ENCODE results near the gene TP53BP2.

TP53BP2 gene

DNA sequence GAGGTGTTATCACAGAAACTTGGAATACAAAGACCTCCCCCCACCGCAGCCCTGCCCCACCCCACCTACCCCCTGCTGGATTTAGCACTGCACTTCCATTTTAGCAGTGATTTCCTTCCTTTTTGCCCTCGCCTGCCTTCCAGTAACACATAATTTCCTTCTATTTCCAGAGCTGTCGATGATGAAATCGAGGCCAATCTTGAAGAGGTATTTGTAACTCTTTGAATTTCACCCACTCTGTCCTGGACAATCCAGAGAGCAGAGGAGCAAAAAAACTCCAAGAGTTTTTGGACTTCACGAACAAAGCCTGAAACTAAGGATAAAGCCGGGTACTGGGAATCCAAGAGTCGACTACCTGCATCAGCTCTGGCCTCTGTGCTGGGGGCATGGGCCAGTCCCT, 84.3 kb downstream of the TP53BP2 start:
- H3K9me2 ChIP-seq (replicated peaks; ENCODE audit: low read depth, low read length), result no peaks in the 10 kb centered on the region
- H3F3A ChIP-seq (ENCODE audit: low read depth), result no peaks in the 10 kb centered on the region
- H3K9me3 ChIP-seq (ENCODE audit: insufficient read depth, low read depth, low read length), result no peaks in the 10 kb centered on the region
- H3K4me2 ChIP-seq (ENCODE audit: low read depth, low read length, poor library complexity, severe bottlenecking), result no peak overlapping the region
- no peaks in the 10 kb centered on the region for H3K4me1 ChIP-seq (ENCODE audit: insufficient read depth, low read length, poor library complexity, severe bottlenecking)
- H4K20me1 ChIP-seq (ENCODE audit: insufficient read depth, low read length, poor library complexity, severe bottlenecking), result no peaks in the 10 kb centered on the region
- H3K27me3 ChIP-seq (ENCODE audit: insufficient read depth, low read length, poor library complexity, severe bottlenecking), result no peaks in the 10 kb centered on the region
- no peak overlapping the region for H3K4me3 ChIP-seq (ENCODE audit: low read length, poor library complexity, severe bottlenecking)
- no peaks in the 10 kb centered on the region for H3K36me3 ChIP-seq (ENCODE audit: insufficient read depth, low read length)
- H3K79me2 ChIP-seq (ENCODE audit: insufficient read depth, low read length), result no peaks in the 10 kb centered on the region
- TF ChIP-seq, protein P1, sequence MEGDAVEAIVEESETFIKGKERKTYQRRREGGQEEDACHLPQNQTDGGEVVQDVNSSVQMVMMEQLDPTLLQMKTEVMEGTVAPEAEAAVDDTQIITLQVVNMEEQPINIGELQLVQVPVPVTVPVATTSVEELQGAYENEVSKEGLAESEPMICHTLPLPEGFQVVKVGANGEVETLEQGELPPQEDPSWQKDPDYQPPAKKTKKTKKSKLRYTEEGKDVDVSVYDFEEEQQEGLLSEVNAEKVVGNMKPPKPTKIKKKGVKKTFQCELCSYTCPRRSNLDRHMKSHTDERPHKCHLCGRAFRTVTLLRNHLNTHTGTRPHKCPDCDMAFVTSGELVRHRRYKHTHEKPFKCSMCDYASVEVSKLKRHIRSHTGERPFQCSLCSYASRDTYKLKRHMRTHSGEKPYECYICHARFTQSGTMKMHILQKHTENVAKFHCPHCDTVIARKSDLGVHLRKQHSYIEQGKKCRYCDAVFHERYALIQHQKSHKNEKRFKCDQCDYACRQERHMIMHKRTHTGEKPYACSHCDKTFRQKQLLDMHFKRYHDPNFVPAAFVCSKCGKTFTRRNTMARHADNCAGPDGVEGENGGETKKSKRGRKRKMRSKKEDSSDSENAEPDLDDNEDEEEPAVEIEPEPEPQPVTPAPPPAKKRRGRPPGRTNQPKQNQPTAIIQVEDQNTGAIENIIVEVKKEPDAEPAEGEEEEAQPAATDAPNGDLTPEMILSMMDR (conservative IDR thresholded peaks at IDR 0.05; ENCODE audit: low read length), result no peak
- no peak for TF ChIP-seq EZH2phosphoT487 (IDR thresholded peaks at IDR 0.05; ENCODE audit: borderline replicate concordance)
- no peak overlapping the region for H3K9ac ChIP-seq (ENCODE audit: low read depth, low read length, poor library complexity, severe bottlenecking)
- H2AFZ ChIP-seq (ENCODE audit: low read length), result no peak overlapping the region

DNA sequence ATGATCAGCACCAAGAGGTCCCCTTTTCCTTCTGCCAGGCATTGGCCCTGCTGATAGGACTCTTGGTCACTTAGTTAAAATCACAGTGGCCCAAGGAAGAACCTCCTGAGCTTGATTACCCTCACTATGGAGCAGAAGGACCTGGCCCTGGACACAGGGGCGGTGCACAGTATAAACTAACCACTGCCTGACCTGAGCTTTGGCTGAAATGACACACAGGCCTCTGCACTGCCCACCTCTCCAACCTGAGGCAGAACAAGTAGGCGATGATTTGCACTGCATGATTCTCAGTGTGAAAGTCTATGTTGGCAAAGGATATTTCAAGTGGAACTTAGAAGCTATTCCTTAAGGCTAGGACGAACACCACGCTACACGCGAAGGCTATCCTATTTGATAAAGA, 84.9 kb downstream of the TP53BP2 start:
- TF ChIP-seq, protein P1 (conservative IDR thresholded peaks at IDR 0.05; ENCODE audit: low read length), result no peak
- TF ChIP-seq EZH2phosphoT487 (IDR thresholded peaks at IDR 0.05; ENCODE audit: borderline replicate concordance), result no peak
- Histone ChIP-seq H3F3A (ENCODE audit: low read depth) (no peaks in the 10 kb centered on the region), H3K36me3 (ENCODE audit: insufficient read depth, low read length) (no peaks in the 10 kb centered on the region), H3K9me2 (replicated peaks; ENCODE audit: low read depth, low read length) (no peaks in the 10 kb centered on the region), H3K27me3 (ENCODE audit: insufficient read depth, low read length, poor library complexity, severe bottlenecking) (no peaks in the 10 kb centered on the region), H3K4me2 (ENCODE audit: low read depth, low read length, poor library complexity, severe bottlenecking) (no peak overlapping the region), H3K4me1 (ENCODE audit: insufficient read depth, low read length, poor library complexity, severe bottlenecking) (no peaks in the 10 kb centered on the region), H3K9me3 (ENCODE audit: insufficient read depth, low read depth, low read length) (no peaks in the 10 kb centered on the region), H4K20me1 (ENCODE audit: insufficient read depth, low read length, poor library complexity, severe bottlenecking) (no peaks in the 10 kb centered on the region), H3K4me3 (ENCODE audit: low read length, poor library complexity, severe bottlenecking) (no peak overlapping the region), H3K9ac (ENCODE audit: low read depth, low read length, poor library complexity, severe bottlenecking) (no peak overlapping the region), H3K79me2 (ENCODE audit: insufficient read depth, low read length) (no peaks in the 10 kb centered on the region), H2AFZ (ENCODE audit: low read length) (no peak overlapping the region)

DNA sequence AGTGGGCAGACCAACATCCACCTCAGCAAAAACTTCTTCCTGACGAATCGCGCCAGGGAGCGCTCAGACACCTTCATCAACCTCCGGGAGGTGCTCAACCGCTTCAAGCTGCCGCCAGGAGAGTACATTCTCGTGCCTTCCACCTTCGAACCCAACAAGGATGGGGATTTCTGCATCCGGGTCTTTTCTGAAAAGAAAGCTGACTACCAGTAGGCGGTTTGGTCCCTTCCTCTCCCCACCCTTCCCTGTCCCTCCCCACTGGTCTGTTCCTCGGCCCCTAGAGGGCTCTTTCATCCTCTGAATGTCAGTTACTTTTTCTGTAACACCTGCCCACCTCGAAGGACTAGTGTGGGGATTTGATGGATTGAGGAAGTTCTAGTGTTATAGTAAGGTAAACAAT, 86.5 kb downstream of the TP53BP2 start:
- Histone ChIP-seq H3K9ac (ENCODE audit: low read depth, low read length, poor library complexity, severe bottlenecking) (no peak overlapping the region), H3K36me3 (ENCODE audit: insufficient read depth, low read length) (no peaks in the 10 kb centered on the region), H3K4me3 (ENCODE audit: low read length, poor library complexity, severe bottlenecking) (no peak overlapping the region), H2AFZ (ENCODE audit: low read length) (no peak overlapping the region), H4K20me1 (ENCODE audit: insufficient read depth, low read length, poor library complexity, severe bottlenecking) (no peaks in the 10 kb centered on the region), H3K9me2 (replicated peaks; ENCODE audit: low read depth, low read length) (no peaks in the 10 kb centered on the region), H3F3A (ENCODE audit: low read depth) (no peaks in the 10 kb centered on the region), H3K27me3 (ENCODE audit: insufficient read depth, low read length, poor library complexity, severe bottlenecking) (no peaks in the 10 kb centered on the region), H3K9me3 (ENCODE audit: insufficient read depth, low read depth, low read length) (no peaks in the 10 kb centered on the region), H3K4me1 (ENCODE audit: insufficient read depth, low read length, poor library complexity, severe bottlenecking) (no peaks in the 10 kb centered on the region), H3K4me2 (ENCODE audit: low read depth, low read length, poor library complexity, severe bottlenecking) (no peak overlapping the region), H3K79me2 (ENCODE audit: insufficient read depth, low read length) (no peaks in the 10 kb centered on the region)
- TF ChIP-seq, protein P1 (conservative IDR thresholded peaks at IDR 0.05; ENCODE audit: low read length), result no peak; the same call in none of the 2 replicates
- no peak for TF ChIP-seq EZH2phosphoT487 (IDR thresholded peaks at IDR 0.05; ENCODE audit: borderline replicate concordance)
